MM.1S (cell line): Measurements from ENCODE around the gene NUDT5.

Experiments used
- CTCF ChIP-seq: fragments of 300-600 bp; sonication (generic); IDR thresholded peaks from 2 replicates; pipeline ENCODE4 v1.5.1; 2016; ENCODE audit warnings: antibody characterized with exemption, low read length, mixed read lengths
- EZH2 ChIP-seq: fragments of 300-600 bp; sonication (generic); optimal IDR thresholded peaks from 2 replicates; pipeline ENCODE3; 2017; ENCODE audit warnings: low read depth, mild to moderate bottlenecking, antibody characterized with exemption, low read length, mixed read lengths

GRCh38 chr10:12180221-12180974 lies 15.3 kb downstream of the NUDT5 start:
- TF ChIP-seq CTCF (no peak), EZH2 (no peak)
